Renal cortical epithelial cell (primary cell): ENCODE measurements around the gene HDDC3. TPM values are rescaled to one million over a fixed set of nuclear protein-coding genes. Genes with fewer than 3 reads are reported as not detected.

Experiments used
- DNase-seq: peaks from one replicate; pipeline ENCODE4 v3.0.0-alpha.2; 2011; ENCODE audit warnings: low read depth
- total RNA-seq: library from RNA; depleted of rRNA; stranded (reverse); fragments of >200 nt; gene quantifications from 2 replicates; pipeline ENCODE4 v1.2.3, GENCODE V29; 2014

HDDC3 gene, protein sequence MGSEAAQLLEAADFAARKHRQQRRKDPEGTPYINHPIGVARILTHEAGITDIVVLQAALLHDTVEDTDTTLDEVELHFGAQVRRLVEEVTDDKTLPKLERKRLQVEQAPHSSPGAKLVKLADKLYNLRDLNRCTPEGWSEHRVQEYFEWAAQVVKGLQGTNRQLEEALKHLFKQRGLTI
- total RNA-seq = 13.0 and 17.1 TPM in 2 replicates

DNA sequence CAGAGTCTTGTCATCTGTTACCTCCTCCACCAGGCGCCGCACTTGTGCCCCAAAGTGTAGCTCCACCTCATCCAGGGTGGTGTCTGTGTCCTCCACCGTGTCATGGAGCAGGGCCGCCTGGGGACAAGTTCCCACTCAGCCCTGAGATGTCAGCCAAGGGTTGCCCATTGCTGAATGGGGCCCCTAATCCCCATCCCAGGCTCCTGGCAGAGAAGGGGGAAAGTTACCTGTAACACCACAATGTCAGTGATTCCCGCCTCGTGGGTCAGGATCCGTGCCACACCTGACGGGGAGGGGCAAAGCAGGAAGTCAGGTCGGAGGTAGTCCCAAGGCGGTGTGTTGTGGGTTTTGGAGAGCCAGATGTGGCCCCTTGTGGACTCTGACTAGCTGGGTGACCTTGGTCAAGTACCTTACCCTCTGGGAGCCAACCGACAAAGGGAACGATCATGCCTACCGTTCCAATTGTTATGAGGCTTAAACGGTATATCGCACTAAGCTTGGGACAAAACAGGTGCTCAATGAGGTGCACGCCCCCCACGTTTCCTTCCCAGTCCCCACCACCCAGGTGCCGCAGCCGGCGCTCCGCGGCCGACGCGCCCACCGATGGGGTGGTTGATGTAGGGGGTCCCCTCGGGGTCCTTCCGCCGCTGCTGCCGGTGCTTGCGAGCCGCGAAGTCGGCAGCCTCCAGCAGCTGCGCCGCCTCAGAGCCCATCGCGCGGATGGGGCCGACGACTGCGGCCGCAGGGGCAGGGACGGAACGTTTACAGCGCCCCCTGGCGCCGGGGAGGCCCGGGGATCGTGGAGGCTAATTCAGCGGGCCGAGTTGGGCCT lies at the start of gene HDDC3:
HDDC3 (minus strand) TSS at position 722 of the 832 bp plus-strand sequence; CDS start at position 713, 9 bp downstream.
- DNase-seq = peak; percentile 61

DNA sequence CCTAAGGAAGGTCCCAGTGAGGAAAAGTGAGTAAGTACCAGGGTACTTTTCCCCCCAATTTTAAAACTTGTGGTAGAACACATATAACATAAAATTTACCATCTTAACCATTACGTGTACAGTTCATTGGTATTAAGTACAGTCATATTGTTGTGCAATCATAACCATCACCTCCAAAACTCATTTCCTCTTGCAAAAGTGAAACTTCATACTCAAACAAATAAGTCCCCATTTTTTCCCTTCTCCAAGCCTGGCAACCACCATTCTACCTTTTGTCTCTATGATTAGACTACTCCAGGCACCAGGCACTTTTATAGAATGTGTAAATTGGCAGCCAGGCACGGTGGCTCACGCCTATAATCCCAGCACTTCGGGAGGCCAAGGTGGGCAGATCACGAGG lies 49.8 kb upstream of the HDDC3 start:
- no peak for DNase-seq

DNA sequence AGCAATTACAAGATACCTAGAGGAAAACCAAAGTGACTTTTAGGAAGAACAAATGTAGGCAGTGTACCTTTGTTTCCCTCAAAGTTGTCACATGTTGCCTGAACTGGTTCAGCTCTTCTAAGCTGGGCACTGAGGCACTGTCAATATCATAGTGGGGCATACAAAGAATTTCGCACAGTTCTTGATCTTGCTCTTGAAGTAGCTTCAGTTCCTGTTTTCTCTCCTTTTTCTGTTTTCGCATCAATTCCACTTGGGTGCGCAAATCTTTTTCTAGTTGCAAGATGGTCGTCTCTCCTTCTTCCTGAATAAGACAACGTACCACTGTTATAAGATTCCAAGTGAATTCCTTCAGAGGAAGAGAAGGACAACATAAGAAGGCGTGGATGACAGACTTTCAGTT lies 49.3 kb upstream of the HDDC3 start:
- DNase-seq = no peak

DNA sequence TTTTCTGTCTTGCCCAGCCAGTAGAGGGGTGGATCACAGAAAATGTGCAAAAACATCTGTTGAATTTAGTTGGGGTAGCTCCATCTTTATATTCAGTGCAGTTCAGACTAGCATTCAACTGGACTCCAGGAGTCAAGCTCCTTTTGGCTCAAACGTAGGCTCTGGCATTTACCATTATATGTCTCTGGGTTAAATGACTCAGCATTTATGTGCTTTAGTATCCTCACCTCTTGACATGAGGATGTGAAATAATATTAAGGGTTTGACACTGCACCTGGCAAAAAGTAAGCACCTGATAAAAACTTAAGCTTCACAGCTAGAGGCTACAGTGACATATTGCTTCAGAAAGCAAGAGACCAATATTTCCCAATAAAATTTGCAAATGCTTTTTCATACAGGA lies 47.2 kb upstream of the HDDC3 start:
- DNase-seq = no peak

DNA sequence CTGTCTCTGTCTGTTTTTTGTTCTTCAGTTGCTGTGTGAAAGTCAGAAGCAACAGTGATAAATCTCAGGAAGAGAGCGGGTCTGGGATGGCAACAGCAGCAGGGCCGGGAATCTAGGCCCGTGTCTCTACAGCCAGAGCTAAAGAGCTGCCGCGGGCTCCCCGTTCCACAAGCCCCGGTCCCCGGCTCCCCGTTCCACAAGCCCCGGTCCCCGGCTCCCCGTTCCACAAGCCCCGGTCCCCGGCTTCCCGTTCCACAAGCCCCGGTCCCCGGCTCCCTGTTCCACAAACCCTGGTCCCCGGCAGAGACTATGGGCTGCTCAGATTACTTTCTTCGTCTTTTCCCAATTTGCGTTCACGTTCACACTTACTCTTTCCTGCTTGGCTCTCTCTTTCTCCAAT lies 41.9 kb upstream of the HDDC3 start:
- DNase-seq = no peak

DNA sequence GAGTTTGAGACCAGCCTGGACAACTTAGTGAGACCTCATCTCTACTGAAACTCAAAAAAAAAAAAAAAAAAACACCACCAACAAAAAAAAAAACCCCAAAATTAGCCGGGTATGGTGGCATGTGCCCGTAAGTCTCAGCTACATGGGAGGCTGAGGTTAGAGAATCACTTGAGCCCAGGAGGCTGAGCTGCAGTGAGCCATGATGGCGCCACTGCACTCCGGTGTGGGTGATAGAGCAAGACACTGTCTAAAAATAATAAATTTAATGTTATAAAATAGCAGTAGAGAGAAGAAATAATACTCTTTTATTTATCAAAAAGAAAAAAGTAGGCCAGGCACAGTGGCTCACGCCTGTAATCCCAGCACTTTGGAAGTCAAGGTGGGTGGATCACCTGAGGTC lies 39.8 kb upstream of the HDDC3 start:
- DNase-seq = no peak

DNA sequence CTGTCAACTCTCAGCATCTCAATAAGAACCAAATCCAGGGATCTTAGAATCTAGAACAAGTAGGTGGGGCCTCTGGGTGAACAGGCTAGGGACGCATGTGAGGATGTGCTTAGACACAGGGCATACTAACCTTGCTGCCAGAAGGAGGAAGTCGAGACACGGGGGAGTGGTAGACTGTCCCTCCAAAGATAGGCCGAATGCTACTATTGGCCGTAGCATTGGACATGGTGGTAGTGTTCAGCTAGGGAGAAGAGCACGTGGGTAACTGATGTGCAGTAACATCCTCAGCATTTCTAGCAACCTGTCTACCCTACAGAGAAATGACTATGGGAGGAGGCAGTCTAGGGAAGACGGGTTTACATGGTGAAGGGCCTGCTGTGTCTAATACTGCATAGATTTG lies 37.9 kb upstream of the HDDC3 start:
- DNase-seq = no peak

DNA sequence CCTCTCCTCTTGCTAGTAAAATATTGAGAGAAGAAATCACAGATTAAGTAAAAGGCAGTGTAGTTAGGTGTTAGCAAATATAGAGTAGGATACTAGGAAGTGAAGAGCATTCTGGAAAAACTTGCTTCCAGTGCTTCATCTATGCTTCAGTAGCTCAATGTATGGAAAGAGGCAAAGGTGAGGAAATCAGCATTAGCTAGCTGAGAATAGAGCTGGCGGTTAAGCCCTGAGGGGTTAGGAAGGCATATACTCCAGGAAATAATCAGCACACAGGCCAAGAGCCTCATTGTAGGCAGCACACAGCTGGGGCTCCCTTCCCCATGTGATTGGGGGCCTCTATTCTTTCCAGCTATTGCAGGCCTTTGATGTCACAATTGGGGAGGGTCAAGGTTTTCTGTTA lies 36.1 kb upstream of the HDDC3 start:
- no peak for DNase-seq

DNA sequence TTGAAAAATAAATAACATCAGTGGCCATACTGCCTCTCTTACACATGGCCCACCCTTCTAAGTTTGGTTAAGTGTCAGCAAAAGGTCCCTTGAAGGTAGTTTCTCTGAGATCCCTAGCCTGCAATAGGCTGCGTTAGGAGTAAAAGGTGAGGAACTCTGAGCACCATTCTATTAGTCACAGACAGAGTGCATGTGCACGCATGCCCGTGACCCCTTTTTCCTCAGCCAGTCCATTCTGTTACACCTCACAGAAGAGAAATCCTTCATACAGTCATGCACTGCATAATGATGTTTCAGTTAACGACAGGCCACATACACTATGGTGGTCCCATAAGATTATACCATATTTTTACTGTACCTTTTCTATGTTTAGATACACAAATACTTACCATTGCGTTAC lies 34.9 kb upstream of the HDDC3 start:
- no peak for DNase-seq

DNA sequence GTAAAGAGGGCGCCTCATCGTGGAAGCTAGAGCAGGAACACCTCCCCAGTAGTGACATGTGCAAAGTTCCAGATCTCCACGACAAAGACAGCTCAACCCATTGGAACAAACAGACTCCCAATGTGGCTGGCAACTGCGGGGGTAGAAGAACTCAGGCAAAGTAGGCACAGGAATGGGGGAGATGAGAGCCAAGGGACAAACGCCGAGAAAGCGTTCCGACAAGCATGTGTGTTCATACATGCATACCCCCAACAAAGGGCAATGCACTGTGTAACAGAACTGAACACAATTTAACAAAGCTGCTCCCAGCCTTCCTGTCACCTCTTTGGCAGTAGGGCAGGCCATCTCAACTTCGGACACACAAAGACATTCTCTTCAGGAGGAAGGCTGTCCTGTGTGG lies 33.9 kb upstream of the HDDC3 start:
- no peak for DNase-seq

DNA sequence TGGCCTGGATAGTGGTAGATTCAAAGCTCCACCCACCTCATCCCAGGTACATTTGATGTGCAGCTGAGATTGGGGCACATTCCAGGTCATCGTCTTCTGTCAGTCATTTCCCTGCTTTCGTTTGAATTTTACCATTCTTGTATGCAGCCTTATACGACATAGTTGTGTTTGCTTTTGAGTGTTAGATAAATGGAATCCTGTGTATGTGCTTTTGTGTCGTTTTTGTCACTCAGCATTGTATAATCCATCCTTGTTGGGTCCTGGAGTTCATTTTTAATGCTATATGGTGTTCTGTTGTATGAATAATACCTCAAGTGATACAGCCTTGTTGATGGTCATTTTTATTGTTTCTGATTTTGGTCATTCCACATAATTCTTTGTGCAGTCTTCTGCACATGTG lies 29.7 kb upstream of the HDDC3 start:
- no peak for DNase-seq

DNA sequence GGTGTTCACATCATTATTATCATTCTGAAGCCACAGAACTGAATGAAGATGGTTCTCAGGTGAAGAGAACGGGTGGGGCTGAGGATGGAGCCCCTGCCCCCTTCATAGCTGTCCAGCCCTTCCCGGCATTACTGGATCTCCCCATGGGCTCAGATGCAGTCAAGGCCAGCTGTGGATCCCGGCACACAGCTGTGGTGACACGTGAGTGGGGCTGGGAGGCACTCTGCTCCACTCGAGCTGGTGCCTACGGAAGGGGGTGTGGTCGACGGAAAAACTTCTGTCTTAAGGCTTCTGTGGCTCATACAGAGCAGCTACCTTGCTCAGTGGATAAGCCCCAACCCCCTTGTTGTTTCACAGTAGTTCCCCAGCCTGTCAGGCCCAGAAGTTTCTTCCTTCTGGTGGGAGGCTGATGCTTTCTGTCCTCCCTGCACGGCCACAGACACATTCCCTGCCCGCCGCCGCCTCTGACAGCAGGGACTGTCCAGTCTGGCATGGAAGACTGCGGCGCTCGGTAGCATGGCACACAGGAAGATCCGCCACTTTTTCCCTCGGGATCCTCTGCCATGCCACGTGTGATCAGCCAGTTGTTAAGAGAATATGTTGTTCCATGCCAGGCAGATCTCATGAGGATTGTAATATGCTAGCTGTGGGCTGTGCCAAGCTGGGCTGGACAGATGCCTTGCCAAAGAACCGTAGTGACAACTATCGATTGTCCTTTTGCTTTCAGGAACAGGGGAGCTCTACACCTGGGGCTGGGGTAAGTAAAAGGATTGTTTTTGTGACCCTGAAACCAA lies 28.1 kb upstream of the HDDC3 start:
- no peak for DNase-seq

DNA sequence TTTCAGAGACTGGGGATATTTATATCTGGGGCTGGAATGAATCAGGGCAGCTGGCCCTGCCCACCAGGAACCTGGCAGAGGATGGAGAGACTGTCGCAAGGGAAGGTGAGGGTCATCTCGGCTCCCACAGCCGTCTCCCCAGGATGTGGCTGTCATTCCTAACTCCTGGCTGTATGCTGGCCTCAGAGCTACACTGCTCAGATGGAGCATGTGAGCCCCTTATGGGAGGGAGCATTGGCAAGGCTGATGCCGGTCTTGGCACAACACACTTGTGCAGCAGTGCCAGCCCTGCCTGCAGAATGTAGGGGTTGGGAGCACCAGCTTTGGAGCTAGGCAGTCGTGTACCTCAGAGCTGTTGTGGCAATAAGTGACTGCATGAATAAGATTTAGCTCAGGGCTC lies 27.5 kb upstream of the HDDC3 start:
- DNase-seq = no peak

DNA sequence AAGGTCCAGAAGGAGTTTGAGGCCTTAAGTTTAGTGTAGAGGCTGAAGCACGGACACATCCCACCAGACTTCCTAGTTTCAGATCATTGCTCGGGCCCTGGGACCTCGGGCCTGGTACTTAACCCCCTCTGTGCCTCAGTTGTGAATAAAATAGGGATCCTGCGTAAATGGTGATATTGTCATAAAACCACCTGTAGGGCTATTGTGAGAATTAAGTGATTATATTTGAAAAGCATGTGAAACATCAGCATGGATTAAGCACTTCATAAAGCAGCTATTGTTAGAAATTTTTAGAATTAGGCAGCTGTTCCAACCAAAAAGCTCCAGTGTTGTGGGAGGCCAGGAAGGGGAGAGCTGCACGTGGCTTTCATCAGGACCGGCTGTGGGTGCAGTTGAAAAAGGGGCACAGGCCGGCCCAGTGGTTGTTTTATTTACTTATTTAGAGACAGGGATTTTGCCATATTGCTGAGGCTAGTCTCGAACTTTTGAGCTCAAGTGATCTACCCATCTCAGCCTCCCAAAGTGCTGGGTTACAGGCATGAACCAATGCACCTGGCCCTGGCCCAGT lies 26.8 kb upstream of the HDDC3 start:
- no peak for DNase-seq

DNA sequence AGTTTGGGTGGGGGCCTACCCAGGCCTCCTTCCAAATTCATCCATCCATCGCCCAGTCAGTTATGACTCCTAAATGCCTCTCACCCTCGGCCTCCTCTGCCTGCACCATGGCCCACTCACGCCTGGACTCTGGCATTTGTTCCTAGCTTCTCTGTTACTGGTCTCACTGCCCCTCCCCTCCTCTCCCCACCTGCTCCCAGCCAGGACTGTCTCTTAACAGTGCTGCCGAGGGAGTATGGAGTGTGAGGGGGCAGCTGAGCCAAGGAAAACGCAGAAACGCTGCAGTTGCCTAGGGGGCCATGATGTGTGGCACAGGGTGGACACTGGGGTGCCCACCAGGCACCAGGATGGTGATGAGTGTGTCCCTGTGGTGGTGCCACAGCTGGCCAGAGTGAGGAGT lies 25.4 kb upstream of the HDDC3 start:
- DNase-seq = no peak

DNA sequence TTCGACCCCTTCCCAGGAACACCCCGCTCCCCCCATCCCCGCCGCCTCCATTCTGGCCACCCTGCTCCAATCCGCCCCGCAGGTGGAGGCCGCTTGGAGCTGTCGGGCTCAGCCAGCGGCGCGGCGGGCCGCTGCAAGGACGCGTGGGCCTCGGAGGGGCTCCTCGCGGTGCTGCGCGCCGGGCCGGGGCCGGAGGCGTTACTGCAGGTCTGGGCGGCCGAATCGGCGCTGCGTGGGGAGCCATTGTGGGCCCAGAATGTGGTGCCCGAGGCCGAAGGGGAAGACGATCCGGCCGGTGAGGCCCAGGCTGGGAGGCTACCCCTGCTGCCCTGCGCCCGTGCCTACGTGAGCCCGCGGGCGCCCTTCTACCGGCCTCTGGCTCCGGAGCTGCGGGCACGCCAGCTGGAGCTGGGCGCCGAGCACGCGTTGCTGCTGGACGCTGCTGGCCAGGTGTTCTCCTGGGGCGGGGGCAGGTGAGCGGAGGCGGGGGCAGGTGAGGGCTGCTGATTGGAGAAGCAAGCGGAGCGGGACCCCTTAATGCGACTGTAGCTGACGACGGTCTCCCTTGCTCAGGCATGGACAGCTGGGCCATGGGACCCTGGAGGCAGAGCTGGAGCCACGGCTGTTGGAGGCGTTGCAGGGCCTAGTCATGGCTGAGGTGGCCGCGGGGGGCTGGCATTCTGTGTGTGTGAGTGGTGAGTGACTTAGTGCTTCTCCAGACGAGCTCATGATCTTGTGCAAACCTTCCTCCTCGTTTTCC lies 24.9 kb upstream of the HDDC3 start:
- no peak for DNase-seq

DNA sequence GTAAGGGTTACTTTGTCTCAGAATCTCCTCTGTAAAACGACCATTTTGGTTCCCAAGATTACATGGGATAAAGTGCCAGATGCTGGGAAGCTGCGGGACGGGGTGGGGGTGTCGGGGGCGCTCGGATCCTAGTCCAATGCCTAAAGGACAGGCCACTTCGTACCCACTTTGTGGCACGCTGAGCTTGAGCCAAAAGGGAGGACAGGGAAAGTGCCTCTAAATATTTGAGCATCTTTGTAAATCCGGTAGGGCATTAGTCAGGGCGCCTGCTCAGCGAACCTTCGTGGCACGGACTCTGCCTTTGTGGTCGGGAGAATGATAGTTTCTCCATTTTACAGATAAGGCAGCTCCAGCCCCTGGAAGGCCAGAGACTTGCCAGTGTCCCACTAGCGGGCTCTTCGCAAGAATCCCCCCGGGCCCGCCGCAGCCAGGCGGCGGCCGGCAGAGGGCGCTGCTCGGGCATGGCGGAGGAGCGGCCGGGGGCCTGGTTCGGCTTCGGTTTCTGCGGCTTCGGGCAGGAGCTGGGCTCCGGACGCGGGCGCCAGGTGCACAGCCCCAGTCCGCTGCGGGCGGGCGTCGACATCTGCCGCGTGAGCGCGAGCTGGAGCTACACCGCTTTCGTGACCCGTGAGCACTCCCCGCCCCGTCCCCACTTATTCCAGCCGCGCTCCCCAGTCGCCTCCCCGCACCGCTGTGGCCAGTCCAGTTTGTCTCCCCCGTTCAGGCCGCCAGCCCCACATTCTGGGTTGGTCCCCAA lies 24.1 kb upstream of the HDDC3 start:
- peak; percentile 33 for DNase-seq

DNA sequence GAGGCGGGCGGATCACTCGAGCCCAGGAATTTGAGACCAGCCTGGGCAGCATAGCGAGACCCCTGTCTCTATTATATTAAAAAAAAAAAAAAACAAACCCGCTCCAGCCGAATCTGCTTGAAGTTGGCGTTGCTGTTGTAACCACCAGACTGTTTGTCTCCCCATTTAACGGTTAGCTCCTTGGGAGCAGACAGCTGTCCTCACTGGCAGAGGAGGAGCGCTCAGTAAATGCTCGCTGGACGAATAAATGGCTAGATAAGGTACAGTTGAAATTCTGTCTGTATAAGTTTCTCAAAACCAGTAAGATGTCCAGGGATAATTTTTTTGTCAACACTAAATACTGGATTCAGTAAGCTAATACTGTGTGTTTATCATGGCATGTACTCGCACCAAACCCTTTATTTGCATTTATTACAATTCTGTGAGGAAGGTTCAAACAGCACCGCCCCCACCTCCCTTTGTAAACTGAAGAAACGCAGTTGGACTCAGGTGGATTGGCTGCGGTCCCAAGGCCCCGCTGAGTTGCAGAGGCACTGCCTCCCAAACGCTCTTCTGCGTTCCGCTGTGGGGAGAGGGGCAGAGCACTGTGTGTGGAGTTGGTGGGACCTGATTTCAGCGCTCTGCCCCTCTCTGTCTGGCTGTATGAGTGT lies 23.4 kb upstream of the HDDC3 start:
- no peak for DNase-seq

DNA sequence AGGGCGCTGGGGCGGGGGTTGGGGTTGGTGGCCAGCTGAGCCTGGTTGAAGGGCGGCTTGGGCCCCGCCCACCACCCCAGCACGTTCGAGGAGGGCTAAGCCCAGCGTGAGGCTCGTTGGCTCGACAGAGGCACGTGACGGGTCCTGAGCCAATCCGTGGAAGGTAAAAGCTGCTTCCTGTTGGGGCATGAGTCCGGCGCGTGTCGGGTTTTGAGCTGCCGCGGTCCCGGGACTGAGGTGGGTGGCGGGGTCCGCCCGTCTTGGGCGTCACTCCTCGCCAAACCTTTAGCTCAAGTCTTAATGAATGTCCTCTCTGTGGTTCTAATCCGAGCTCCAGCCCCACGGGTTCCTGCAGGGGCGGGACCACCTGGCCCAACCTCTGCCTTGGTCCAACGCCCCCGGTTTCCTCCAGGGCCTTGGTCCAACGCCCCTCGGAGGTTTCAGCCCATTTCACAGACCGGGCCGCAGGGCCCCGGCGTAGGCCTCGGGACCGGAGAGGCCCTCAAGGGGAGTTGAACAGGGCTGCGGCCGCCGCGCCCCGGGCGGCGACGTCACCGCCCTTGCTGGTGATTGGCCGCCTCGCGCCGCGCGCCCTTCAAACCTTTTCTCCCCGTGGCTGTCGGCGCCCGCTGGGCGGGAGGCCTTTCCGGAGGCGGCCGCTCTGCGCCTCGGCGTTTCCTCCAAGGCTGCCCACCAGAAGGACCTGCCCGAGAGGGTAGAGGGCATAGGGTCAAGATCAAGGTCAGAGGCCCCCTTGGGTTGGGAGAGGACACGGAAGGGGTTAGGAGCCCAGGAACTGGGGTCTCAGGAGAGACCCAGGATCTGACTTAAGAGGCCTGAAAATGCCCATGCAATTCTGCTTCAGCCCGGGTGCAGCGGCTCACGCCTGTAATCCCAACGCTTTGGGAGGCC lies 22.6 kb upstream of the HDDC3 start, which contains the start of gene RCCD1:
RCCD1 (plus strand) TSS at position 173 of the 912 bp plus-strand sequence. CDS start 1,851 bp downstream, outside the sequence.
- peak; percentile 89 for DNase-seq
